WTC11 (cell line): ENCODE data around the gene OOSP4A.

ENCODE experiments used
- NFATC4 ChIP-seq: fragments of 250-450 bp; sonication (Bioruptor Pico); IDR thresholded peaks from 2 replicates; pipeline ENCODE4 v1.9.0; 2021; ENCODE audit warnings: mild to moderate bottlenecking
- NR2C2 ChIP-seq: sonication (generic); formaldehyde crosslinking; IDR thresholded peaks from 2 replicates; pipeline ENCODE4 v1.8.0; 2022; ENCODE audit warnings: mild to moderate bottlenecking, missing genetic modification reagents
- TCF7 ChIP-seq: sonication (generic); formaldehyde crosslinking; IDR thresholded peaks from 2 replicates; pipeline ENCODE4 v1.8.0; 2022; ENCODE audit warnings: mild to moderate bottlenecking, low read depth, missing genetic modification reagents, moderate library complexity
- ZNF263 ChIP-seq: sonication (generic); formaldehyde crosslinking; IDR thresholded peaks from 2 replicates; pipeline ENCODE4 v1.8.1; 2022; ENCODE audit warnings: low read depth, mild to moderate bottlenecking, moderate library complexity, missing genetic modification reagents
- TF ChIP-seq, protein P1 (sequence below): fragments of 200-600 bp; IDR thresholded peaks from 2 replicates; pipeline ENCODE4 v1.8.0; 2022; ENCODE audit warnings: antibody characterized with exemption
- TF ChIP-seq, protein P2 (sequence below): sonication (generic); formaldehyde crosslinking; IDR thresholded peaks from 2 replicates; pipeline ENCODE4 v1.8.1; 2022; ENCODE audit warnings: missing genetic modification reagents, borderline replicate concordance
- TF ChIP-seq, protein P3 (sequence below): fragments of 250-450 bp; sonication (Bioruptor Pico); IDR thresholded peaks from 2 replicates; pipeline ENCODE4 v1.9.0; 2021; ENCODE audit warnings: moderate library complexity, mild to moderate bottlenecking, inconsistent platforms, borderline replicate concordance
- TF ChIP-seq, protein P4 (sequence below): sonication (generic); formaldehyde crosslinking; IDR thresholded peaks from 2 replicates; pipeline ENCODE4 v1.8.1; 2023; ENCODE audit warnings: mild to moderate bottlenecking, missing genetic modification reagents, moderate library complexity

DNA sequence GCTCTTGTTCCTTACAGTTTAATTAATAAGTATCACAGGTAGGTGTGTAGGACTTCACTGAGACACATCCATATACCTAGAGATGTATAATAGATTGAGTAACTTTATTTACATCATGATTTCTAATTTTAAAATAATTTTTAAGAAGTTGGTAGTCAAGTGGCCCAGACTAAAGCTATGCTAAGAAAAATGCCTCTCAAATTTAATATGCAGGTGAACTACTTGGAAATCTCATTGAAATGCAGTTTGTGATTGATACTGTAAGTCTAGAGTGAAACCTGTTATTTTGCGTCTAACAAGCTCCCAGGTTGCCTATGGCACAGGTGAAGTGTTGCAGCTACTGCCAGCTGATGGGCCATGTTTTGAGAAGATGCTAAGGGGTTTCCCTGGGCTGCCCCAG is 53.0 kb downstream of the OOSP4A start, which contains the start of gene OOSP4B:
- TF ChIP-seq, protein P1, sequence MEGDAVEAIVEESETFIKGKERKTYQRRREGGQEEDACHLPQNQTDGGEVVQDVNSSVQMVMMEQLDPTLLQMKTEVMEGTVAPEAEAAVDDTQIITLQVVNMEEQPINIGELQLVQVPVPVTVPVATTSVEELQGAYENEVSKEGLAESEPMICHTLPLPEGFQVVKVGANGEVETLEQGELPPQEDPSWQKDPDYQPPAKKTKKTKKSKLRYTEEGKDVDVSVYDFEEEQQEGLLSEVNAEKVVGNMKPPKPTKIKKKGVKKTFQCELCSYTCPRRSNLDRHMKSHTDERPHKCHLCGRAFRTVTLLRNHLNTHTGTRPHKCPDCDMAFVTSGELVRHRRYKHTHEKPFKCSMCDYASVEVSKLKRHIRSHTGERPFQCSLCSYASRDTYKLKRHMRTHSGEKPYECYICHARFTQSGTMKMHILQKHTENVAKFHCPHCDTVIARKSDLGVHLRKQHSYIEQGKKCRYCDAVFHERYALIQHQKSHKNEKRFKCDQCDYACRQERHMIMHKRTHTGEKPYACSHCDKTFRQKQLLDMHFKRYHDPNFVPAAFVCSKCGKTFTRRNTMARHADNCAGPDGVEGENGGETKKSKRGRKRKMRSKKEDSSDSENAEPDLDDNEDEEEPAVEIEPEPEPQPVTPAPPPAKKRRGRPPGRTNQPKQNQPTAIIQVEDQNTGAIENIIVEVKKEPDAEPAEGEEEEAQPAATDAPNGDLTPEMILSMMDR = no peak
- no peak for TF ChIP-seq NFATC4
- no peak for TF ChIP-seq TCF7 (CRISPR knock-in tag)
- TF ChIP-seq, protein P2, sequence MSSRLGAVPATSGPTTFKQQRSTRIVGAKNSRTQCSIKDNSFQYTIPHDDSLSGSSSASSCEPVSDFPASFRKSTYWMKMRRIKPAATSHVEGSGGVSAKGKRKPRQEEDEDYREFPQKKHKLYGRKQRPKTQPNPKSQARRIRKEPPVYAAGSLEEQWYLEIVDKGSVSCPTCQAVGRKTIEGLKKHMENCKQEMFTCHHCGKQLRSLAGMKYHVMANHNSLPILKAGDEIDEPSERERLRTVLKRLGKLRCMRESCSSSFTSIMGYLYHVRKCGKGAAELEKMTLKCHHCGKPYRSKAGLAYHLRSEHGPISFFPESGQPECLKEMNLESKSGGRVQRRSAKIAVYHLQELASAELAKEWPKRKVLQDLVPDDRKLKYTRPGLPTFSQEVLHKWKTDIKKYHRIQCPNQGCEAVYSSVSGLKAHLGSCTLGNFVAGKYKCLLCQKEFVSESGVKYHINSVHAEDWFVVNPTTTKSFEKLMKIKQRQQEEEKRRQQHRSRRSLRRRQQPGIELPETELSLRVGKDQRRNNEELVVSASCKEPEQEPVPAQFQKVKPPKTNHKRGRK (CRISPR knock-in tag) = no peak
- TF ChIP-seq NR2C2 (CRISPR knock-in tag) = no peak
- TF ChIP-seq ZNF263 (CRISPR knock-in tag) = no peak
- TF ChIP-seq, protein P3, sequence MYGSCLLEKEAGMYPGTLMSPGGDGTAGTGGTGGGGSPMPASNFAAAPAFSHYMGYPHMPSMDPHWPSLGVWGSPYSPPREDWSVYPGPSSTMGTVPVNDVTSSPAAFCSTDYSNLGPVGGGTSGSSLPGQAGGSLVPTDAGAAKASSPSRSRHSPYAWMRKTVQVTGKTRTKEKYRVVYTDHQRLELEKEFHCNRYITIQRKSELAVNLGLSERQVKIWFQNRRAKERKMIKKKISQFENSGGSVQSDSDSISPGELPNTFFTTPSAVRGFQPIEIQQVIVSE (CRISPR knock-in tag) = no peak
- TF ChIP-seq, protein P4, sequence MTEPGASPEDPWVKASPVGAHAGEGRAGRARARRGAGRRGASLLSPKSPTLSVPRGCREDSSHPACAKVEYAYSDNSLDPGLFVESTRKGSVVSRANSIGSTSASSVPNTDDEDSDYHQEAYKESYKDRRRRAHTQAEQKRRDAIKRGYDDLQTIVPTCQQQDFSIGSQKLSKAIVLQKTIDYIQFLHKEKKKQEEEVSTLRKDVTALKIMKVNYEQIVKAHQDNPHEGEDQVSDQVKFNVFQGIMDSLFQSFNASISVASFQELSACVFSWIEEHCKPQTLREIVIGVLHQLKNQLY (CRISPR knock-in tag) = no peak
